Lower leg skin (tissue), 3 donors: ENCODE data around the gene SPIRE2.

Experiments
- POLR2A ChIP-seq, 2 donors: fragments of 450-650 bp; IDR thresholded peaks; one replicate each; pipeline ENCODE4 v1.6.1; 2016 to 2017; ENCODE audit warnings: antibody characterized with exemption in 2 of 2, mild to moderate bottlenecking in 1 of 2, moderate library complexity in 1 of 2
- TF ChIP-seq, protein P1 (sequence below), 3 donors: fragments of 450-650 bp; IDR thresholded peaks; one replicate each; pipeline ENCODE4 v1.5.1; 2016; ENCODE audit warnings: antibody characterized with exemption in 3 of 3, mild to moderate bottlenecking in 3 of 3, moderate library complexity in 2 of 3

GRCh38 chr16:89848974-89849373 is 20.7 kb downstream of the SPIRE2 start:
- TF ChIP-seq, protein P1, sequence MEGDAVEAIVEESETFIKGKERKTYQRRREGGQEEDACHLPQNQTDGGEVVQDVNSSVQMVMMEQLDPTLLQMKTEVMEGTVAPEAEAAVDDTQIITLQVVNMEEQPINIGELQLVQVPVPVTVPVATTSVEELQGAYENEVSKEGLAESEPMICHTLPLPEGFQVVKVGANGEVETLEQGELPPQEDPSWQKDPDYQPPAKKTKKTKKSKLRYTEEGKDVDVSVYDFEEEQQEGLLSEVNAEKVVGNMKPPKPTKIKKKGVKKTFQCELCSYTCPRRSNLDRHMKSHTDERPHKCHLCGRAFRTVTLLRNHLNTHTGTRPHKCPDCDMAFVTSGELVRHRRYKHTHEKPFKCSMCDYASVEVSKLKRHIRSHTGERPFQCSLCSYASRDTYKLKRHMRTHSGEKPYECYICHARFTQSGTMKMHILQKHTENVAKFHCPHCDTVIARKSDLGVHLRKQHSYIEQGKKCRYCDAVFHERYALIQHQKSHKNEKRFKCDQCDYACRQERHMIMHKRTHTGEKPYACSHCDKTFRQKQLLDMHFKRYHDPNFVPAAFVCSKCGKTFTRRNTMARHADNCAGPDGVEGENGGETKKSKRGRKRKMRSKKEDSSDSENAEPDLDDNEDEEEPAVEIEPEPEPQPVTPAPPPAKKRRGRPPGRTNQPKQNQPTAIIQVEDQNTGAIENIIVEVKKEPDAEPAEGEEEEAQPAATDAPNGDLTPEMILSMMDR (IDR thresholded peaks at IDR 0.05) = no peak
- TF ChIP-seq POLR2A (IDR thresholded peaks at IDR 0.05) = no peak
